HG03439 (cell line): ENCODE data around the gene CLEC1A.
"Not testable (repeated sequence)": the region's sequence is repeated elsewhere in the genome, so short reads cannot be mapped to it uniquely, and the experiment has no call there.

ENCODE experiments used
- ATAC-seq: cut with Tn5 transposase; IDR thresholded peaks from one replicate; pipeline ENCODE4 v1.9.1; 2021; ENCODE audit warnings: mild to moderate bottlenecking, moderate library complexity; ENCODE audit not compliant: unreplicated experiment

CLEC1A gene

DNA sequence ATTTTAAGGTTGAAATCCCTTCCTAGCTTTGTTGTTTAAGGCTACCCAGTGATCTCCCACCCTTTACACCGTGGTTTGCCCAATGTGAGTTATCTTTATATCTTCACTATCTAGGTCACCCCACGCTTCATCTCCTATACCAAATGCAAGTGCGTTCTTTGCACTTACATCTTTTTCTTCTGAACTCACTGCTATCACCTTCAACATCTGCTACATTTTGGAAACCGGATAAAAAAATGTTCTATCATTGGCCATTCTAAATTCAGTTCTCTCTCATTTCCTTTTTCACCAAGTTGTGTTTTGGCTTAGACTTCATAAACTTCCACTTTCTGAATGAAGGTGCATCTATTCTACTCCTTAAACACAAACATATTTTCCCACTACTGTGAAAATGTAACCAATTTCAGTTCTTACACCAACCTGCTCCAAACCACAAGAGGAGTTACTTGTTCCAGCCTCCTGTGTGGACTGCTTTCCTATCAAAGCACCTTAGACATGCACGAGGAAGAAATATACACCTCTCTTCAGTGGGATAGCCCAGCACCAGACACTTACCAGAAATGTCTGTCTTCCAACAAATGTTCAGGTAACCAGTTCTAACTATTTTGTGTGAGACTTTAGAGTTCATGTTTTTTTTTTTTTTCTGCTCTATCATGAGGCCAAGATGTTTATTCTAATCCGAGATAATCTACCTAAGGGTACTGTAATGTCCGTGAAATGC, 46.4 kb downstream of the CLEC1A start:
- no peak for ATAC-seq

DNA sequence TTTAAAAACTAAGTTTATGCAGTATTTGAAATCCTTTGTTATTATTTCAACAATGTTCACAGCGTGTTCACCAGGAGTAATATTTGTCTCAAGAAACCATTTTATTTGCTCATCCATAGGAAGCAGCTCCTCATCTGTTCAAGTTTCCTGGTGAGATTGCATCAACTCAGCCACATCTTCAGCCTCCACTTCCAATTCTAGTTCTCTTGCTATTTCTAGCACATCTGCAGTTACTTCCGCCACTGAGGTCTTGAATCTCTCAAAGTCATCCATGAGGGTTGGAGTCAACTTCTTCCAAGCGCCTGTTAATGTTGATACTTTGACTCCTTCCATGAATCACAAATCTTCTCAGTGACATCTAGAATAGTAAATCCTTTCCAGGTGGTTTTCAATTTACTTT, 50.3 kb downstream of the CLEC1A start:
- no peak for ATAC-seq

DNA sequence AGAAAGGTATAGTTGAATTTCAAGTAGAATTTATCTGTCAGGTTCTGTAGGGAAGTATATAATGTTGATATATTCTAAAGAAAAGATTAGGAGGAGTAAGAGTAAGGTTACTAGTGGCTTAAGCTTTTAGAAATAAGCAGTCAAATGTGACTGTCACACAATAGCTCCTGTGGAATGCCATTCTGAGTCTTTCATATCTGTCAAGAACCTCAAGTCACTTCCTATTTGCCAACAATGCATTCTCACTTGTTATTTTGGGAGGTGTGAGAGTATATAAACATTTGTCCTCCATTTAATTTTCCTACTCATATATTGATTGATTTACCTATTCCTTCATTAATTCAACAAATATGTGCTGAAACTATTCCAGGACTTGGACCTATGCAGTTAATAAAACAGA, 56.6 kb downstream of the CLEC1A start:
- ATAC-seq = no peak

DNA sequence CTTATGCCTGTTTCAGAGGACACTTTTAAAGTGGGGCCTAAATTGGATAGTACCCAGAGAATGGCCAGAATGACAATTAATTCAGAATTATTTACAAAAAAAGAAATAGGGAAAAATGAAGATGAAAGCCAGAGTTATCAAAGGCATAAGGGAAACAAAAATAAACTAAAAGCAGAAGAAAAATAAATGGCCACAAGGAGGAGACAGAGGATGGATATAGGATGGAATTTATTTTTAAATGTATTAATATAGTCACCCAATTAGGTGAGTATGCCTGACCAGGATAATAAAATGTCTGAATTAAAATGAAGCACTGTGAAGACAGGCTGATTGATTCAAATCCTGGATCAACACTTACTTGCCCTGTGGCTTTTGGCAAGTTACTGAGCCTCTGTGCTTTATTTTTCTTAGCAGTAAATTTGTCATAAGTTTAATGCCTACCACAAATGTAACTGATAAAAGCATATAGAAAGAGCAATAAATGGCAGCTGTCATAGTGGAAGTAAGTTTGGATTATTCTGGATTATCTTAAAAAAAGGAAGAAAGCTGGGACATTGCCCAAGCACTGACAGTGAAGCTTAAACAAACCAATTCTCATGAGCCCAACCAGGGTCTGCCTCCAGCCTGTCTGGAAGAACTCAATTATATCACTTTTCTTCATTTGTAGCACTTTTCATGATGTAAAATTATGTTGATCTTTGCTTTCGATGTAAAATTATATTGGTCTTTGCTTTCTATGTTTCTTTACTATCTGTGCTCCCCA, 64.8 kb downstream of the CLEC1A start:
- no peak for ATAC-seq

DNA sequence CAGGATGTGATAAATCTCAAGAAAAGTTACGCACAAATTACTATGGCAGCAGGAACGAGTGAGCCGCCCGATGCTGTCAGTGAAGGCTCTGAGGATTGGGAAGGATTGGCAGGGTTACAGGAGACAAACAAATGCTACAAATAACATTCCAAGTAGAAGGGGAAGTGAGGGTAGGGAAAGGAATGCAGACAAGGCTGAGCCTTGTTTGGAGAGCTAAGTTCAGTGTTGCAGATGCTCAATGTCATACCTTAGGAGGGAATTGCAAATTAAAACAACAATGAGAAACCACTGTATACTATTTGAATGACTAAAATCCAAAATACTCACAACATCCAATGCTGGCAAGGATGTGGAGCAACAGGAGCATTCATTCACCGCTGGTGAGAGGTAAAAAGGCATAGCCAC, 67.0 kb downstream of the CLEC1A start:
- no peak for ATAC-seq

DNA sequence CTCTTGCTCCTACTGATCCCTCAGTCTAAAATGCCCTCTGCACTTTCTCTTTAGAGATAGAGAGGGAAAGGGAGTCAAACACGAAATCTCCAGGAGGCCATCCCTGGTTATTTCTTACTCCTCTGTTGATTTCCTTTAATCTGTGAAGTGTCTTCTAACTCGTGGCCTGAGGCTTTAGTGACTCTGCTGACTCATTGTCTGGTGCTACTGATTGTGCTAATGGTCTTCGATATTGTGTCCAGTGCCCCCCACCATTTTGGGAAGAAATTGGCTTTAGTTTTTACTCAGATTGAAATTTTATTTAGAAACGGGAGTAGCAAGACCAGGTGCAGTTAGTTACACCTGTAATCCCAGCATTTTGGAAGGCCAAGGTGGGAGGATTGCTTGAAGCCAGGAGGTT, 67.5 kb downstream of the CLEC1A start:
- no peak for ATAC-seq

DNA sequence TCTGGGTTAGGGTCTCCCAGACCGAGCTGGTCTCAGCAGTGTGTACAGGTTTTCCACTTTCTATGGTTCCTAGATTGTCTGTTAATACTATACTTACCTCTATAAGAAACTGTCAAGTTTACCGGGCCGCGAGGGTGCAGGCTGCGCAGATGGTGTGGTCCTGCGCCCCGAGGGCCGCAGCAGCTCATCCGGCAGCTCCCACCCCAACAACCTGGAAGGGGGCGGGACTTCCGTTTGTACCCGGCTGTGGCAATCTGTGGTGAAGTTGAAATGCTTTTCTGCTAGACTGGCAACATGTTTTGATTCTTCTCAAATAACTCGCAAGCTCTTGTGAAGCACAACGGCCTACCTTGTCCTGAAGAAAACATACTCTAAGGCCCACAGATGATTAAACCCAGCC, 68.3 kb downstream of the CLEC1A start, which contains the start of gene CLEC9A:
CLEC9A (plus strand) TSS at position 237 of the 400 bp plus-strand sequence. CDS start 22,006 bp downstream, outside the sequence.
- no peak for ATAC-seq

DNA sequence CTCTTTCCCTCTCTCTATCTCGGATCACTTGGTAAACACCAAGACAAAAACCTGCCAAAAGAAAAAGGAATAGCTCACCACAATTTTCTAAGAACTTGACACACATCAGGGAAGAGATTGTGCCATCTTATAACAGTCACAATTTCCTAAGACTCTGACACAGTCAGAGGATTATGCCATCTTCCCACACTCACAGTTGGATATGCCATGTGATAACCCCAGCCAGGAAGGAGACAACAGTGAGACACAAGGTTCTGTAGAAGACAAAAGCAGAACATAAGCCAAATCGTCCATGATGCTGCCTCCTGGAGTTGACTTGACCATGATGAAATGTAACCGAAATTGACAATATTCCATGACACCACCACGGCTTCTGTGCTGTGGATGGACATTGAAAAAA, 71.1 kb downstream of the CLEC1A start:
- no peak for ATAC-seq

DNA sequence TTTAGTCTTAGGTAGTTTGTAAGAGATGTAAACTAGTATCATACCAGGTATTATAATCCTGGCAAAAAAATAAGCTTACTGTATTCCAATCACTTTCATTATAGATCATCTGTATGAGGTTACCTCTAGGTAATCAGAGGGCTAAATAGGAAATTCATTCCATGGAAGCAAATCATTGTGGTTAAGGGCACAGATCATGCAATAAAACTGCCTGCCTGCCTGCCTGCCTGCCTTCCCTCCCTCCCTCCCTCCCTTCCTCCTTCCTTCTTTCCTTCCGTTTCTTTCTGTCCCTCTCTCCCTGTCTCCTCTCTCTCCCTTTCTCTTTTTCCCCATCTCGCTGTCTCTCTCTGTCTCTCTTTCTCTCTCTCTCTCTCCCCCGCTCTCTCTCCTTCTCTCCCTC, 71.5 kb downstream of the CLEC1A start:
- no peak for ATAC-seq

DNA sequence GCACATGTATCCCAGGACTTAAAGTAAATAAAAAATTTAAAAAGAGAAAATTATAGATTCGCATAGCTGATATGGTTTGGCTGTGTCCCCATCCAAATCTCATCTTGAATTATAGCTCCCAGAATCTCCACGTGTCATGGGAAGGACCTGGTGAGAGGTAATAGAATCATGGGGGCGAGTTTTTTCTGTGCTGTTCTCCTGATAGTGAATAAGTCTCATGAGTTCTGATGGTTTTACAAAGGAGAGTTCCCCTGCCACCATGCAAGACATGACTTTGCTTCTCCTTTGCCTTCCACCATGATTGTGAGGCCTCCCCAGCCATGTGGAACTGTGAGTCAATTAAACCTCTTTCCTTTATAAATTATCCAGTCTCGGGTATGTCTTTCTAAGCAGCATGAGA, 72.1 kb downstream of the CLEC1A start:
- not testable (repeated sequence) for ATAC-seq

DNA sequence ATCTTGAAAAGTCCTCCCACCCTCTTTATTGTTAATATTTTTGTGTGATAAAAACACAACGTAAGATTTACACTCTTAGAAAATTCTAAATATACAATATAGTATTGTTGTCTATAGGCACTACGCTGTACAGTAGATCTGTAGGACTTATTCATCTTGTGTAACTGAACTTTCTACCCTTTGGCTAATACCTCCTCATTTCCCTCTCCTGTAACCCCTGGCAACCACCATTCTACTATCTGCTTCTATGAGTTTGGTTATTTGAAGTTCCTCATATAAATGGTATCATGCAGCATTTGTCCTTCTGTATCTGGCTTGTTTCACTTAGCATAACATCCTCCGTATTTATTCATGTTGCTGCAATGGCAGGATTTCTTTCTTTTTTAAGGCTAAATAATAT, 73.5 kb downstream of the CLEC1A start:
- ATAC-seq = no peak

DNA sequence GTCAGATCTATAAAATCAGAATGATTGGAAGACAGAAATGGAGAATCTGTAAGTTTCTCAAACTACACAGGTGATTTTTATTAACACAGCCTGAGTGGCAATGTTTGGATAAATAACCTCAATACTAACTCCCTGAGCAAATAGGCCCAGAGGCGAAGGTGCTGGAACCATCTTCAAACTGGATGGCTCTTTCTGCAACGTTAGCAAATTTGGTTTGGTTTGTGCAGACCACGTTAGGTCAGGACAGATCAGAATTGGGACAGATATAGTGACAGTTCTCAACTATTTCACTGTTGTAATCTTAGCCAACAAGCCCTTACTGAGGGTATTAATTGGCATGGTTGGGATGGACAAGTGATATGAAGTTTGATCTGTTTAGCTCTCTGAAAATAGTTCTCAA, 77.4 kb downstream of the CLEC1A start:
- ATAC-seq = no peak
